Right ventricle myocardium inferior (tissue), 1 donor: ENCODE results near the gene TNPO1. TPM values are rescaled to one million over a fixed set of nuclear protein-coding genes. Genes with fewer than 3 reads are reported as not detected.
A peak's percentile ranks its signal among the peaks of the same experiment; 100 is the strongest.
"Not testable (repeated sequence)": the region's sequence is repeated elsewhere in the genome, so short reads cannot be mapped to it uniquely, and the experiment has no call there.

Source experiments
- ATAC-seq: fragments of 200-7000 bp; cut with Tn5 transposase; one replicate; pipeline ENCODE4 v1.9.1; 2020; ENCODE audit warnings: mild to moderate bottlenecking, moderate library complexity
- DNase-seq: peaks from one replicate; pipeline ENCODE4 v3.0.0; 2021; ENCODE audit errors: missing footprints
- intact Hi-C: fragments of 100-400 bp; cut with DNase I; formaldehyde crosslinking; loops from one replicate; pipeline ENCODE4 v1.11.0; 2022
- long read RNA-seq: library from polyadenylated mRNA; unstranded; transcript quantifications from one replicate; pipeline ENCODE4 v2.0.0, GENCODE V29; 2021
- total RNA-seq: library from RNA; stranded (reverse); fragmentation: NEBNext Ultra II Directional; extraction: Animal tissue kit (Norgen Biotek cat#: 25700); gene quantifications from one replicate; pipeline ENCODE4 v1.2.1, GENCODE V29; 2021
- donor health status: DM: no; HTN: yes; CAD: no; lungs with severe emphysema.

The TNPO1 gene
- 66.8 TPM for total RNA-seq
- long read RNA-seq, full-length matches to known transcripts: 6 of 10 reads
- long read RNA-seq, partial matches to known transcripts: 1 of 10 reads
- long read RNA-seq, other reads (novel, unspliced or antisense): 3 of 10 reads

- peak; percentile 98 for ATAC-seq
- DNase-seq: peak; percentile 97
- intact Hi-C loops: loop anchor here (1.0 to 5.0 kb wide), 3 partner anchors 32 to 450 kb away; no protein-coding TSS in a partner anchor
Observed at GRCh38 chr5:72816284-72817075, at the start of gene TNPO1. TSS of gene TNPO1 (plus strand) at chr5:72816661. CDS start at chr5:72816738, 77 bp downstream.

GRCh38 chr5:72767289-72768010 lies 49.0 kb upstream of the TNPO1 start:
- no peak for ATAC-seq
- intact Hi-C loops: no loop called here
- DNase-seq: no peak

GRCh38 chr5:72770266-72770665 lies 46.2 kb upstream of the TNPO1 start:
- intact Hi-C loops: no loop called here
- DNase-seq: no peak
- no peak for ATAC-seq

GRCh38 chr5:72776684-72777083 lies 39.8 kb upstream of the TNPO1 start:
- intact Hi-C loops: no loop called here
- no peak for DNase-seq
- ATAC-seq: no peak

GRCh38 chr5:72779520-72779919 lies 36.9 kb upstream of the TNPO1 start:
- intact Hi-C loops: no loop called here
- DNase-seq (no peak), ATAC-seq (no peak)

- intact Hi-C loops: no loop called here
Observed at GRCh38 chr5:72783354-72783753, 33.1 kb upstream of the TNPO1 start.

GRCh38 chr5:72784129-72784528 lies 32.3 kb upstream of the TNPO1 start:
- ATAC-seq (no peak), DNase-seq (no peak)
- intact Hi-C loops: no loop called here

More at GRCh38 chr5:72783354-72783753, 33.1 kb upstream of the TNPO1 start:
- DNase-seq (no peak), ATAC-seq (no peak)

- intact Hi-C loops: no loop called here
- no peak for ATAC-seq
Observed at GRCh38 chr5:72785801-72786200, 30.7 kb upstream of the TNPO1 start.

GRCh38 chr5:72786676-72787075 lies 29.8 kb upstream of the TNPO1 start:
- DNase-seq: no peak
- intact Hi-C loops: no loop called here
- no peak for ATAC-seq

More at GRCh38 chr5:72785801-72786200, 30.7 kb upstream of the TNPO1 start:
- DNase-seq: no peak

GRCh38 chr5:72788866-72789505 lies 27.5 kb upstream of the TNPO1 start:
- DNase-seq (no peak), ATAC-seq (no peak)
- intact Hi-C loops: no loop called here

GRCh38 chr5:72790186-72790585 lies 26.3 kb upstream of the TNPO1 start:
- ATAC-seq (no peak), DNase-seq (no peak)
- intact Hi-C loops: no loop called here

- intact Hi-C loops, ATAC-seq, DNase-seq: not testable (repeated sequence)
Observed at GRCh38 chr5:72792662-72793061, 23.8 kb upstream of the TNPO1 start.

- intact Hi-C loops: no loop called here
- DNase-seq (no peak), ATAC-seq (no peak)
Observed at GRCh38 chr5:72796001-72796400, 20.5 kb upstream of the TNPO1 start.

GRCh38 chr5:72799721-72800120 lies 16.7 kb upstream of the TNPO1 start:
- DNase-seq (no peak), ATAC-seq (no peak)
- intact Hi-C loops: no loop called here

- DNase-seq, intact Hi-C loops, ATAC-seq: not testable (repeated sequence)
Observed at GRCh38 chr5:72808637-72809036, 7.8 kb upstream of the TNPO1 start.

- ATAC-seq: no peak
- intact Hi-C loops: no loop called here
- DNase-seq: no peak
Observed at GRCh38 chr5:72811849-72812248, 4.6 kb upstream of the TNPO1 start.

- intact Hi-C loops: no loop called here
- ATAC-seq (no peak), DNase-seq (no peak)
Observed at GRCh38 chr5:72812488-72812887, 4.0 kb upstream of the TNPO1 start.

- DNase-seq (no peak), ATAC-seq (no peak)
- intact Hi-C loops: no loop called here
Observed at GRCh38 chr5:72814104-72814503, 2.4 kb upstream of the TNPO1 start.

- no peak for ATAC-seq
- no peak for DNase-seq
Observed at GRCh38 chr5:72814864-72815263, 1.6 kb upstream of the TNPO1 start.

More at GRCh38 chr5:72814864-72815263, 1.6 kb upstream of the TNPO1 start:
- intact Hi-C loops: loop anchor here (5.0 kb wide), 1 partner anchor 203 kb away; no protein-coding TSS in a partner anchor
